DMS 273 treated with DMSO at 0.1 percent for 48 hours (cell line): Measurements from ENCODE around the gene GCGR.
A peak's percentile ranks its signal among the peaks of the same experiment; 100 is the strongest.

ENCODE experiments used
- DNase-seq: peaks from one replicate; lab custom pipeline; 2025; lab: John Stamatoyannopoulos, UW

Gene GCGR

GRCh38 chr17:81849457-81849856, 45.5 kb downstream of the GCGR start:
- no peak for DNase-seq

DNA sequence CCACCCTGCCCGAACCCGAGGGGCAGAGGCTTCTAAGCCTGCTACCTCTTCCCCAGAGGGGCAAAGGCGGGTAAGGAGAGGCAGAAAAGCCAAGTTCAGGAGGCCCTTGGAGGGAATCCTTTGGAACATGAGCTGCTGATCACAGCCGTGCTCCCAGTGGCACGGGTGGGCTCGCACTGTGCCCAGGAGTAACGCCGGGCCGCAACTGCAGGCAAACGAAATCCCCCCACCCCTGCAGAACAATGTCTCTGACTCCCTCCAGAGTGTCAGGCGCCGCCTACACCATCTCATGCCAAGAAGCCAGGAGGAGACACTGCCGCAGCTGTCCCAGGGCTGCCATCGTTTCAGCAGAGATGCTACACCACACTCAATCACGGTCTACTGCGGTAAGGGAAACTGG, 47.5 kb downstream of the GCGR start:
- no peak for DNase-seq

DNA sequence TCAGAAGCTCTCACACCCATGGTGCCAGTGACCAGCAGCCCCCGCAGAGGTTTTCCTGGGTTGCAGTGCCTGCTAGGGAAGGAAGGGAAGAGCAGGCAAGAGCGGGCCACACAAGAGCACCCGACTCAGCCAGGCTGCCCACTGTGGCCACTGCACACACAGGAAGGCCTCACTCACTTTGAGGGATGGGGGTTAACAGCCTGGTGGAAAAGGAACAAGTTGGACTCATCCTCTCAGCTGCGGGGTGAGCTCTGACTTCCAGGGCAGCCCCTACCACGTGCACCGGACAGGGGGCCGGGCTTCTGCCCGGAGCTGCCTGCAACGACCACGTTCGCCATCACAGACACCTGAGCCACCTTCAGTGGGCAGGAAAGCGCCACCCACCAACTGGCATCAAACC, 48.3 kb downstream of the GCGR start:
- DNase-seq, result no peak

- no peak for DNase-seq
These were observed 51.2 kb downstream of the GCGR start for GRCh38 chr17:81854974-81855774.

DNA sequence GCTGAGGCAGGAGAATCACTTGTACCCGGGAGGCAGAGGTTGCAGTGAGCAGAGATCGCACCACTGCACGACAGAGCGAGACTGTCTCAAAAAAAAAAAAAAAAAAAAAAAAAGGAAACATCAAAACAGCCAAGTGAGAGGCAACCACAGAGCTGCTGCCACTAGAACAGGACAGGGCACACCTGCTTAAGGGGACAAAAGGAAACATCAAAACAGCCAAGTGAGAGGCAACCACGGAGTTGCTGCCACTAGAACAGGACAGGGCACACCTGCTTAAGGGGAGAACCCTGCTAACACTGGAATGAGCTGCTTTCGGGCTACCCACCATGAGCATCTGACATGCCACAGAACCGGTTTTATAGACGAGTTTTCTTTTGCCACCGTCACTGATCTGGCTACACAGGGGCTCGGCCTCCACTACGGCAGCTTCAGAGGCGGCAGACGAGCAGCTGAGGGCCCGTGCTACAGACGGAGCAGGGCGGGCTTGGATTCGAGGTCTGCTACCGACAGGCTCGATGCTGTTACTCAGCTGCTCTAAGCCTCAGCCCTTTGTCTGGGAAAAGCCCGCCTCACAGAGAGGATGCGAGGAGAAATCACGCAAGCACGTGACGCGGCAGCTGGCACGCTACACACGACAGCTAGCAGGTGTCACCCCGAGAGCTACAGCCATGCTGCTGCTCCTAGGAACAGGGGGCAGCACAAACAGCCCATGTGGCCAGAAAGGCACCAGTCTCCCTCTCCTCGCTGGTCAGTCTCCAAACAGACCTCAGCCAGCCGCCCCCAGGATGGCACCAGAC, 54.4 kb downstream of the GCGR start:
- DNase-seq, result no peak

DNA sequence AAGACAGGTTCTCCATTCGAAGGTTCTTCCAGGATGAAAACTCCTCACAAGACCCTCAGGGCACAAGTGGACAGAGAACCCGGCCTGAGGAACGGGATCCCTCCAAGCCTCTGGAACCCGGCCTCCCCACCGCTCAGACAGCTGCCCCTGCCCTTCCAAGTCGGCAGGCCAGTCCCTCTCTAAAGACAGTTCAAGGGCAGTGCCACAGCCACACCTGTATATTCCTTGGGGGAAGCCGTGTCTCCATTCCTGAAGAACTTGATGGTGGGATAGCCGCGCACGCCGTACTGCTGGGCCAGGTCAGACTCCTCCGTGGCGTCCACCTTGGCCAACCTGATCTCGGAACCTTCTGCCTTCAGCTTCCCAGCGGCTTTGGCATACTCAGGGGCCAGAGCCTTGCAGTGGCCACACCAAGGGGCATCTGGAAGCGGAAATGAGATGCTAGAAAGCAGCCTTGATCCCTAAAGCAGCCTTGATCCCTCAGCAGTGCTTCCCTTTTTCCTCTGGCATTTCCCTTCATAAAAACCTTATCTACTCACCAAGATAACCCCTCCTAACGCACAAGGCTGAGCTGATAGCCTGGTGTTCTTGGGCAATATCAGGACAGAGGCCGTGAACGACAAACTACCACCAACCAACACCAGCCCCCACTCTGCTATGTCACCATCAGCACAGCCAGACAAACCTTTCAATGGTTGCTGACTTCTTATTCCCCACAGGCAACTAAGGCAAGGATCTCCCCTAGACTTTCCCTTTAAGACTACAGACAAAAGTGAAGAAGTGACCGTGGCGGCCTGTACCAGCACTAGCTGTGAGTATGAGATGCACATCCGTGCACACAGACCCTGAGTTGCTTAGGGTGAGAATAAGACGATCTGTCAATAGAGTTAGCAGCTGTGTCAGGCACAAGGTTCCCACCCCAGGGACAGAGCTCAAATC, 55.3 kb downstream of the GCGR start:
- no peak for DNase-seq

DNA sequence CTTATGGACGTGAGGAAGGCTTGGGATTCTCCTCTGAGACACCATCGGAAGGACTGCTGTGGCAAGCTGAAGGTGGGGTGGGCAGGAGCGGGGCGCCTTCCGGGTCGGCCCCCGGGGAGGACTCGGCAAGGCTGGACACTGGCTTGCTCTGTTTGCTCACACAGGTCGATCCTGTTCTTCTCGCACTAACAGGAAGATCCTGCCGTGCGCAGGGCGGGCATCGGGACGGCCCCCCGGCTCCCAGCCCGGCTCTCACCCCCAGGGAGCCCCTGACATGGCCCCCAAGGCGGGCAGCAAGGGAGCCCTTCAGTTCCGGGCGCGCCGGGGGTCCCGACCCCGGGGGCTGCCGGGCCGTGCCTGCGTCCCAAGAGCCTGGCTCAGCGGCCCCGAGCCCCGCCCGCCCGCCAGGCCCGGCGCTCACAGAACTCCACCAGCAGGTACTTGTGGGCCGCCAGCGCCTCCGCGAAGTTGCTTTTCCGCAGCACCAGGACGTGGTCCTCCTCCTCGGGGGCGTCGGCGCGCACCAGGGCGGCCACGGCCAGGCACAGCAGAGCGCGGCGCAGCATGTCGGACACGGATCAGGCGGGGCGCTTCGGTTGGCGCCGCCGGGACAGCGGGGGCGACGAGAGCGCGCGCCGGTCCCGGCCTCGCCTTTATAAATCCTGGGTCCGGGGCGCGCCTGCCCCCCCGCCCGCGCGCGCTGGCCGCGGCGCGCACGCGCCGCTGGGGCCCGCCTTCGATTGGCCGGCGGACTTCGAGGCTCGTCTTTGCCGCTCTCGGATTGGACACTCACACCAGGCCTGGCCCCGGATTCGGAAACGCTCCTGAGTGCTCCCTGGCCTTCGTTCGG, 56.2 kb downstream of the GCGR start, which contains the start of gene P4HB:
Gene P4HB (minus strand): TSS at position 630 of the 850 bp plus-strand sequence. CDS start 64 bp downstream, at position 566.
- no peak for DNase-seq

DNA sequence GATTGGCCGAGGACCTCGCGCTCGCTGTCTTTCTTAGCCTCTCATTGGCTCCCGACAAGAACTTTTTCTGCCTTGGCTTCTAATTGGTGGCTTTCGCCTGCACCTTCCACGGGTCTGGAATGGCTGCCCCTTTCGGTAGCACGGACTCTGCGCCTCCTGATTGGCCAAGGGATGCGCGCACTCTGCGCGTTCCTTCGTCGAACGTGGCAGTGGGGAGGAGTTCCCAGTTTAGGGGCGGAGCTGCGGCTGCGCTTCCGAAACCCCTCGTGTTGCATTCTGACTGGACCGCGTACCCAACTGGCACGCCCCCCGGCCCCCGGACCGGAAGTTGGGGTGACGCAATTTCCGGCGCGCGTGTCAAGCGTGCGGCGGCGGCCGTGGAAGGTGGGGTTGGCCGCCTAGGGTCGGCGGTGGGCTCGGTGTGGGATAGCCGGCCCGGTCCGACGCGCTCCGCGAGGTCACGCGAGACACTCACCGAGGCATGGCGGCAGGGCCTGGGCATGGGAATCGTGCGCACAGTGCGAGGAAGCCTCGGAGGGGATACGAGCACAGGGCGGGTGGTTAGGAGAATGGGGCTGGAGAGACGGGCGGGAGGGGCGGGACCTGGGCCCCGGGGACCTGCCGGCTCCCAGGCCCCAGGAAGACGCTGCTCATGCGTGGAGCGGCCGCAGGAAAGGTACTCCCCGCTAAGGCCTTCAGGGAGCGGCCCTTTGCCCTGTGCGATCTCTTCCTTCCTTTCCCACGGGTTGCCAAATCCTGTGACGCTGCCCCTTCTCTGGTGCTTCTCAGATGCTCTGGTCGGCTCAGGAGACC, 57.0 kb downstream of the GCGR start:
- DNase-seq, result peak; percentile 99

DNA sequence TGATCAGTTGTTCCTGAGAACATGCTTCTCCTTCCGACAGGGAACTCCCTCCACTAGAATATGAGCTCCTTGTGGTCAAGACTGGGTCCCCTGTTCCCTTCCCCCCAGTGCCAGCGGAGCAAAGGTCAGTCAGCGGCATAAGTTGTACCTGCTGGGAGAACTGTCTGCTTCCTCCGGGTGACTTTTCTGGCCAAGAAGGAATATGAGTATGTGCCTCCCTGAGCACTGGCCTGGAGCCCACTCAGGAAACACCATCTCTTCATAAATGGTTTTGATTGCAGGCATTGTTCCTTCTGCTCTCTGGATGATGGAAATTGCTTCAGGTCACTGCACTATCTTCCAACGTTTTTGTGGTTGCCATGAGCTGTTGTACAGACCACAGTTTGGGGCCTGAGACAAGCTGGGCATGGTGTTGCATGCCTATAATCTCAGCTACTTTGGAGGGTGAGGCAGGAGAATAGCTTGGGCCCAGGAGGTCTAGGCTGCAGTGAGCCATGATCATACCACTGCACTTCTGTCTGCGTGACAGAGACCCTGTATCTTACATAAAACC, 59.2 kb downstream of the GCGR start:
- DNase-seq, result no peak
